ENCODE results near the gene KCNG3.

DNA sequence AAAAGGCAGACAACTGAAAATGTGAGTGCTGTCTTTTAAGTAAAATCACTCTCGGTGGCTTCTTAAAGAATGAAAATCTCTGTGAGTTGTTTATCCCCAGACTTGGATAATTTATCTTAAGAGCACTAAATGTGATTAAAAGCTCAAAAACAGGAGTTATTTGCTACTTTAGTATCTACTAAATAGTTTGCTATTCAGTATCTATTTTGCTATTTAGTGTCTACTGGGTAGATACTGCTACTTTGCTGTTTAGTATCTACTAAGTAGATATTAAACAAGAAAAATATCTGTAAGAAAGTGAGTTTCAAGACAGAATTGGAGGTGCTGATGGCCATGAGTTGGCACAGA, 1.4 kb upstream of the KCNG3 start:
- TF ChIP-seq SNRNP70 (IDR thresholded peaks at IDR 0.05; ENCODE audit: low read depth, low read length) (no peak), JUND (CRISPR knock-in tag; IDR thresholded peaks at IDR 0.05) (no peak), DMTF1 (CRISPR knock-in tag; IDR thresholded peaks at IDR 0.05) (no peak), CAMTA2 (CRISPR knock-in tag; IDR thresholded peaks at IDR 0.05; ENCODE audit: borderline replicate concordance) (no peak), ARNT (IDR thresholded peaks at IDR 0.05) (no peak), TARDBP (CRISPR knock-in tag; IDR thresholded peaks at IDR 0.05) (no peak), CTCF (CRISPR knock-in tag; IDR thresholded peaks at IDR 0.05) (no peak), ZZZ3 (CRISPR knock-in tag; IDR thresholded peaks at IDR 0.05; ENCODE audit: borderline replicate concordance) (no peak), KLF13 (CRISPR knock-in tag; IDR thresholded peaks at IDR 0.05) (no peak), MBNL3 (CRISPR knock-in tag; conservative IDR thresholded peaks at IDR 0.05) (no peak), MAFK (conservative IDR thresholded peaks at IDR 0.05 in 1 of 2, IDR thresholded peaks at IDR 0.05 in 1 of 2; ENCODE audit: low read length in 2 of 2) (no peak), ZNF33B (CRISPR knock-in tag; IDR thresholded peaks at IDR 0.05) (no peak)
- TF ChIP-seq, protein P1, sequence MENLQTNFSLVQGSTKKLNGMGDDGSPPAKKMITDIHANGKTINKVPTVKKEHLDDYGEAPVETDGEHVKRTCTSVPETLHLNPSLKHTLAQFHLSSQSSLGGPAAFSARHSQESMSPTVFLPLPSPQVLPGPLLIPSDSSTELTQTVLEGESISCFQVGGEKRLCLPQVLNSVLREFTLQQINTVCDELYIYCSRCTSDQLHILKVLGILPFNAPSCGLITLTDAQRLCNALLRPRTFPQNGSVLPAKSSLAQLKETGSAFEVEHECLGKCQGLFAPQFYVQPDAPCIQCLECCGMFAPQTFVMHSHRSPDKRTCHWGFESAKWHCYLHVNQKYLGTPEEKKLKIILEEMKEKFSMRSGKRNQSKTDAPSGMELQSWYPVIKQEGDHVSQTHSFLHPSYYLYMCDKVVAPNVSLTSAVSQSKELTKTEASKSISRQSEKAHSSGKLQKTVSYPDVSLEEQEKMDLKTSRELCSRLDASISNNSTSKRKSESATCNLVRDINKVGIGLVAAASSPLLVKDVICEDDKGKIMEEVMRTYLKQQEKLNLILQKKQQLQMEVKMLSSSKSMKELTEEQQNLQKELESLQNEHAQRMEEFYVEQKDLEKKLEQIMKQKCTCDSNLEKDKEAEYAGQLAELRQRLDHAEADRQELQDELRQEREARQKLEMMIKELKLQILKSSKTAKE (CRISPR knock-in tag; IDR thresholded peaks at IDR 0.05; ENCODE audit: borderline replicate concordance): no peak
